HG02763 (cell line): ENCODE measurements around the gene FAM81A.
"Not testable (repeated sequence)": the region's sequence is repeated elsewhere in the genome, so short reads cannot be mapped to it uniquely, and the experiment has no call there.

ENCODE experiments used
- ATAC-seq: cut with Tn5 transposase; IDR thresholded peaks from one replicate; pipeline ENCODE4 v1.9.1; 2021; ENCODE audit warnings: mild to moderate bottlenecking, moderate library complexity; ENCODE audit not compliant: unreplicated experiment

The FAM81A gene

DNA sequence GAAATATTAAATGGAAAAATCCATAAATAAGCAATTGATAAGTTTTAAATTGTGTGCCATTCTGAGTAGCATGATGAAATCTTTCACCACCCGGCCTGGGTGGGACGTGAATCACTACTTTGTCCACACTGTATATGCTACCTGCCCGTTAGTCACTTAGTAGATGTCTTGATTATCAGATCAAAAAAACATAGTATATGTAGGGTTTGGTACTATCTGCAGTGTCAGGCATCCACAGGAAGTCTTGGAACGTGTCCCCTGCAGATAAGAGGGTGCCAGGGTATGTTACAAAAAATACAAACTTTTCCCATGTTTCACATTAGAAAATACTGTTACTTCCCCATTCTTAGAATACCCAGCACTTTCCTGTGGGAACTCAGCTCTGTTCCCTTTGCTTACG, 35.2 kb downstream of the FAM81A start:
- no peak for ATAC-seq

DNA sequence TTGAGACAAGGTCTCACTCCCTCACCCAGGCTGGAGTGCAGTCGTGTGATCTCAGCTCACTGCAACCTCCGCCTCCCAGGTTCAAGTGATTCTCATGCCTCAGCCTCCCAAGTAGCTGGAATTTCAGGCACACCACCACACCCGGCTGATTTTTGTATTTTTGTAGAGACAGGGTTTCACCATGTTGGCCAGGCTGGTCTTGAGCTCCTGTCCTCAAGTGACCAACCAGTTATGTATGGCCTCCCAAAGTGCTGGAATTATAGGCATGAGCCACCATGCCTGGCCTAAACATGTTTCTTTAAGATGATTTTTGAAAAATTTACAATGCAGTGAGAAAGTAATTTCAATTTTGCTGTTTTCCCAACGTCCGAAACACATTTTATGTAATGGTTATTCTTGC, 37.2 kb downstream of the FAM81A start:
- not testable (repeated sequence) for ATAC-seq

DNA sequence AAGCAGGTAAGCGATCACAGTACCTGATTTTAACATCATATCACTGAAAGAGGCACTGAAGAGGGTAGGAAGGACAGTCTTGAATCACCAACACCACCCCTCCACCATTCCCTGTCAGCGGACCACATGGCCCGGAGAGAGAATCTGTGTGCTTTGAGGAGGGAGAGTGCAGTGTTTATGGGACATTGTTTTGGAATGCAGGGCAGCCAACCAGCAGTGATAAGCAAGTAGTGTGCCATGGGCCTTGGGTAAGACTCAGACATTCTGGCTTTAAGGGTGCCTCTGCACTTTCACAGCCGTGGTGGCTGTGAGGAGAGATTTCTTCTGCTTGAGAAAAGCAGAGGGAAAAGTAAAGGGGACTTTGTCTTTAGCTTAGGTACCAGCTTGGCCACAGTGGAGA, 46.4 kb downstream of the FAM81A start:
- no peak for ATAC-seq

DNA sequence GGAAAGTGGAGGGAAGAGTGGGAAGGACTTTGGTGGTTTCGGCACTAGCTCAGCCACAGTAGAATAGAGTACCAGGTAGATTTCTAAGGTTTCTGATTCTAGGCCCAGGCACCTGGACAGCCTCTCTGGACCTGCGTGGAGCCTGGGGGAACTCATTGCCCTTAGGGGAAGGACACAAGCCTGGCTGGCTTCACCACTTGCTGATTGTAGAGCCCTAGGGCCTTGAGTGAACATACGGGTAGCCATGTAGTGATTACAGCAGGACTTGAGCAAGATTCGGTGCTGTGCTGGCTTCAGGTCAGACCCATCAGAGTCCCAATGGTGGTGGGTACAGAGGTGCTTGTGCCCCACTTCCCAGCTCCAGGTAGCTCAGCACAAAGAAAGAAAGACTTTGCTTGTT, 47.0 kb downstream of the FAM81A start:
- no peak for ATAC-seq

DNA sequence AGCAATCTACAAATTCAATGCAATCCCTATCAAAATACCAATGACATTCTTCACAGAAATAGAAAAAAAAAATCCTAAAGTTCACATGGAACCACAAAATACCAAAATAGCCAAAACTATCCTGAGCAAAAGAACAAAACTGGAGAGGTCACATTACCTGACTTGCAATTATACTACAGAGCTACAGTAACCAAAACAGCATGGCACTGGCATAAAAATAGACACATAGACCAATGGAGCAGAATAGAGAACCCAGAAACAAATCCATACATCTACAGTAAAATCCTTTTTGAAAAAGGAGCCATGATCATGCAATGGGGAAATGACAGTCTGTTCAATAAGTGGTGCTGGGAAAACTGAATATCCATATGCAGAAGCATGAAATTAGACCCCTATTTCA, 51.5 kb downstream of the FAM81A start:
- ATAC-seq: not testable (repeated sequence)

DNA sequence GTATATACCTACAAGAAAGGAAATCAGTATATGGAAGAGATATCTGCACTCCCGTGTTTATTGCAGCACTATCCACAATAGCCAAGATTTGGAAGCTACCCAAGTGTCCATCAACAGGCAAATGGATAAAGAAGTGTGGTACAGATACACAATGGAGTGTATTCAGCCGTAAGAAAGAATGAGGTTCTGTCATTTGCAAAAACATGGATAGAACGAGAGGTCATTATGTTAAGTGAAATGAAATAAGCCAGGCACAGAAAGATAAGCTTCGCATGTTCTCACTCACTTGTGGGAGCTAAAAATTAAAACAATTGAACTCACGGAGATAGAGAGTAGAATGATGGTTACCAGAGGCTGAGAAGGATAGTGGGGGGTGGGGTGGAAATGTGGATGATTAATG, 53.1 kb downstream of the FAM81A start:
- ATAC-seq: no peak

DNA sequence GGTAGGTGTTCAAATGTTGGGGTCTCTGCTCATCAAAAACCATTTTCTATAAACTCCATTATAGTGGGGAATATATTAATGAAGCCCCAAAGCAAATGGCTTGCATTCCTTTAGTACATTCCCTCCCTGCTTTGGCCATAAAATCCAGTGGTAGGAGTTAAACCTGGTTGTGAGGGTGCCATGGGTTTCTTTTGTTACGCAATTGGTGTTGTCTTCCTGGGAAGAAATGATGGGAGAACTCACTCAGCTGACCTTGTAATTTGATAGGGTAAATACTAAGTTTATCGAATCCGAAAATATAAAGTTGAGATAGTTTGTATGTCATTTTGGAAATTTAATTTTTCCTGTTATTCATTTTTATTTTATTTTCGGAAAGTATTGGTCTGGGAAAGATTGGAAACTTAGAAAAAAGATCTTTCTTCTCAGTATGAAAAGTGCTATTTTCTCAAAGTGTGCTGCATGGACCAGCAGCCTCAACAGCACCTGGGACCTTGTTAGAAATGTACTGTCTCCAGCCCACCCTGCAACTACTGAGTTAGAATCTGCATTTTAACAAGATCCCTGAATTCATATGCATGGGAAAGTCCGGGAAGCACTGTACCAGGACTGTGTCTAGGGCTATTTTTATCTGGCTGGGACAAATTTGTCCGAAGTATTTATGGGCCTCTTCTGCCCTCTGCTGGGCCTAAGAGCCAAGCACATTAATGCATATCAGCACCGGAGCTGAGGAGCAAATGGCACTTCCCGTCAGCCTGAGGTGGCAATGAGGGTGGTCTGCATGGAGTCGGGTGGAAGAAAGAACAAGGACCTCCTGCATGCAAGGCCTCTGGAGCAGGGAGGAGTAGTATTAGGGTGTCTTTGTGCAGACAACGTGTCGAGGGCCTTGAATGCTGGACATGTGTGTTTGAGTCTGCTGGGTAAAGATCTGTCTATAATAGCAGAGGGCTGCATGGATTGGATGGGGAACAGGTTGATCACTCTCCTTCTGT, 54.7 kb downstream of the FAM81A start:
- no peak for ATAC-seq

DNA sequence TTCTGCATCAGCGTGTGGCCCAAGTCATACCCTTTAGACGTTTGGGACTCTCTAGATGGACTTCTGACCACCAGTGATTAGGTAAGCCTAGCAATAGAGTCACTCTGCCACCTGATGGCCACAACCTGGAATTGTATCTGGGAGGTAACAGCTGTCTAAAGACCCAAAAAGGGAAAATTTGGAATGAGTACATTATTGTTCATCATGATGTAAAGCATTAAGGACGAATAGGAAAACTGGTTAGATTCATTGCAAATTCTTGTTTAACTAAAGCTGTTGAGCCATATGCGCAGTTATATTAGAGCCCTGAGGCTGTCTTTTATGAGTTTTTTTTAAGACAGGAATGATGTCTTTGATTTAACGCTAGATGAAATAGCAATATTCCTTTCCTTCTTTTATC, 63.6 kb downstream of the FAM81A start:
- ATAC-seq: no peak

DNA sequence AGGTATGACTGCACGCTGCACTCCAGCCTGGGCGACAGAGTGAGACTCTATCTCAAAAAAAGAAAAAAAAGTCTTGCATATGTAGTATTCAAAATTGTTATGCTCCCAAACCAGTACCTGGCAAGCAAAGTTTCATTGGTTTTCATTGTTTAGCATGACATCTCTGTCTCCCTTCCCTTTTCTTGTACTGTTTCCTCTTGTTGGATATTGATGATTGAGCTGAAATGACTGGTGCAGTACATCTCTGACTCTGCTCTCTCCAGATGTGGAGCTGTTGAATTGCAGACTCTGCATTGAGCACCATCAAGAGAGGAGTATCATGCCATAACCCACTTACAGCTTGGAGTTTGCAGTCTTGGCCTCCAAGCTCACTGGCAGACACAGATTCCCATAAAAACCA, 77.2 kb downstream of the FAM81A start:
- ATAC-seq: no peak

DNA sequence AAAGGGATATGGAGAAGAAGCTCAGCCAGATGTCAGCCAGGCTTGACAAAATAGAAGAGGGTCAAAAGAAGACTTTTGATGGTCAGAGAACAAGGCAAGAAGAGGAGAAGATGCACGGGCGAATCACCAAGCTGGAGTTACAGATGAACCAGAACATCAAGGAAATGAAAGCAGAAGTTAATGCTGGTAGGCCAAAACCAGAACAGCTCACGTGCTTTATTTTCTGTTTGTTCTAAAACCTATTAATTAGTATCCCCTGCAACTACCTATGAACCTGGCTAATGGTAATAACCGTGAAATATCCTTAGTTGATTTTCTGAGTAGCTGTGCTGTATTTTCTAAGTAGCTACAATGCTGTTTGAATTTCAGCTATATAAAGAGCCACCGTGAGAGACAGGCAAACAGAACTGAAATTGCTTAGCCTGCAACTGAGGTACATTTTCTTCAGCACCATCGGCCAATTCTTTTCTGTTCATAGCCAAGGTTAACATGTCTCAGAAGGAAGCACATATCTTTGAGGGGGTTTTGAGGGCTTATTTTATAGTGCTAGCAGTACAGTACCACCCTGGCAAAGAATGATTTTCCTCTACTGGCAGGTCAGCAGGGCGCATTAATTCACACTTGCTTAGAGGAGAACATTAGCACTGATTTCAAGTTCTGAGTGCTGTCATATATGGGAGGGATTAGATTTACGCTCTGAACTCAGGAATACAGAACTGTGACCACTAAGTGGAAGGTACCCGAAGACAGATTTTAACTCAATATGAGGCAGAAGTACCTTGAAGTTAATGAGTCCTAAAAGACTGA, 78.9 kb downstream of the FAM81A start:
- no peak for ATAC-seq

DNA sequence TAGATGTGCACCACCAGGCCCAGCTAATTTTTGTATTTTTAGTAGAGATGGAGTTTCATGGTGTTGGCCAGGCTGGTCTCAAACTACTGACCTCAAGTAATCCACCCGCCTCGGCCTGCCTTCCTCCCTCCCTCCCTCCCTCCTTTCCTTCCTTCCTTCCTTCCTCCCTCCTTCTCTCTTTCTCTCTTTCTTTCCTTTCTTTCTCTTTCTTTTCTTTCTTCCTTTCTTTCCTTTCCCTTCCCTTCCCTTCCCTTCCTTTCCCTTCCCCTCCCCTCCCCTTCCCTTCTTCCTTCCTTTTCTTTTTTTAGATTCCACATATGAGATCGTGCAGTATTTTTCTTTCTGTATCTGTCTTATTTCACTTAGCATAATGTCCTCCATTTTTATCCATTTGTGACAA, 81.3 kb downstream of the FAM81A start:
- no peak for ATAC-seq

DNA sequence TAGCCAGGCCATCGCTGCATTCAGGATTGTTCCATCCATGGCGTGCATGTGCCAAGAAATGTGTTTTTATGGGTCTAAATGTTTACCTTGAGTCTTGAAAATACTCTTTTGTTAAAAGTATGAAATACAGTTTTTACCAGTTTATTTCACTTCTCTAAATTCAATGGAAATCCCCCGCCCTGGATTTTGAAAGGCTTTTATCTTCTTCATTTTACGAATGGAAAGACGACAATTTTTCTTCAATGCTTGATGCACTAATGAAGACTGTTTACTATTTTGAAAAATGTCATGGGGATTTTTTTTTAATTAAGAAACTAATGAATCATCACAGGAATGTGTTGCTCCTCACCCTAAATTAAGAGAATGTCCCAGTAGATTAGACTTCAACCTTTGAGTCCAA, 83.5 kb downstream of the FAM81A start:
- no peak for ATAC-seq

DNA sequence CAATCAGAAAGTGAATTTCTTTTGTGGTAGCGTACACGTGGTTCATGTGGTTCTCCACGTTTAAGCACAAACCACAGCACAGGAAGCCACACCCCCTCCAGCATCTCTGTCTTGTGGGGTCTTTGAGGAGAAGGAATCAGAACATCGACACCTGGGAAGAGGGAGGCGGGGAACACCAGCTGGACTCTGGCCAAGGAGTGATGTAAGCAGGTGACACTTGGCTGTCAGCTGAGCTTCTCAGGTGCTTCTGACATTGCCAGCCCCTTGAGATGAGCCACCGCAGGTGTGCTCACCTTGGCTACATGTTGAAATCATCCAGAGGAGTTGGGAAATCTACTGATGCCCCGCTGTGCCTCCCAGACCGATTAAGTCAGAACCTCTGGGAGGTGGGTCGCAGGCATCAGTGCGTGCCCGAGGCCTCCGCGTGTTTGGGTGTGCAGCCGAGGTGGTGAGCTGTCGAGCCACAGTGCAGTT, 85.0 kb downstream of the FAM81A start:
- no peak for ATAC-seq

DNA sequence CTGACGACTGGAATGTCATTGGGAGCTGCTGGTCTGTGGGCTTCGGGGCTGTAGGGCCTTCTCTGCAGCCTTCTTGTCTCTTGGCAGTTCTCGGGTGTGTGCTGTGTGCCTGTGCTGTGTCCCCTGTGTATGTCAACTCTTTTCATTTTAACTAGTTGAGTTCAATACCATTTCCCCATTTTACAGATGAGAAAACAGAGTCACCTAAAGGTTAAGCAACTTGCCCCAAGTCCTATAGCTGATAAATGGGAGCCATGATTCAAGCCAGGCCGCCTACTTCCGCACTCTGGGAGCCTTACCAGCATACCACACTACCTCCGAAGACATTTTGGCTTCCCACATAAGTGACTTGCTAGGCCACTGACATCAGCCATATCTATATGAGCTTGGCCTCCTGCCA, 85.7 kb downstream of the FAM81A start:
- ATAC-seq: no peak

DNA sequence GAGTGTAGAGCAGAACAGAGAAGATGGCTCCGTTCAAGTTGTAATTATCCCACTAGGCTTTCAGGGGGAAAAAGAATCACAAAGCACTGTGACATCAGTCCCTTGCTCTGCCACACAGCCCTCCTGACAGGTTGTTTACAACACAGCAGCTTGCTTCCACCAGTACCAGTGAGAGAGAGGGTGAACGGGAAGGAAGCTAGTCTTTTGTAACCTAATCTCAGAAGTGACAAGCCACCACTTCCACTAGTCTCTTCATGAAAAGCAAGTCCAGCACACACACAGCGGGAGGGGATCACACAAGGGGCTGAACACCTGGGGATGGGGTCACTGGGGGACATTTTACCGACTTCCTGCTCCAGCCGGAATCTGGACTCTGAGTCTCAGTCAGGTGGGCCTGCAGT, 86.3 kb downstream of the FAM81A start:
- no peak for ATAC-seq

DNA sequence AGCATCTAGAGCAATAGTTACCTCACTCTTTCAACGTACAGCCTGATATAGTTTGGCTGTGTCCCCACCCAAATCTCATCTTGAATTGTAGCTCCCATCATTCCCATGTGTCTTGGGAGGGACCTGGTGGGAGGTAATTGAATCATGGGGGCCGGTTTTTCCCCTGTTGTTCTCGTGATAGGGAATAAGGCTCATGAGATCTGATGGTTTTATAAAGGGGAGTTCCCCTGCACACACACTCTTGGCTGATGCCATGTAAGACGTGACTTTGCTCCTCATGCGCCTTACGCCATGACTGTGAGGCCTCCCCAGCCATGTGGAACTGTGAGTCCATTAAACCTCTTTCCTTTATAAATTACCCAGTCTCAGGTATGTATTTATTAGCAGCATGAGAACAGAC, 88.5 kb downstream of the FAM81A start:
- not testable (repeated sequence) for ATAC-seq

DNA sequence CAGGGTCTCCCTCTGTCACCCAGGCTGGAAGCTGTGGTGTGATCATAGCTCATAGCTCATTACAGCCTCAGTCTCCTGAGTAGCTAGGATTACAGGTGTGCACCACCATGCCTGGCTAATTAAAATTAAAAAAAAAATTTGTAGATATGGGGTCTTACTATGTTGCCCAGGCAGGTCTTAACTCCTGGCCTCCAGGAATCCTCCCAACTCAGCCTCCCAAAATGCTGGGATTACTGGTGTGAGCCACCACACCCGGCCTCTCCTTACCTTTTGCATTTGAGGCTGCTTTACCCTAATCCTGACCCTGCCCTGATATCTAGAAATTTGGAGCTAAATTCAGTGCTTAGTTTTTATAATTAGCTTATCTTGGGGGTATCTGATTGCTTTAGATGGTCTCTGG, 90.4 kb downstream of the FAM81A start:
- no peak for ATAC-seq

DNA sequence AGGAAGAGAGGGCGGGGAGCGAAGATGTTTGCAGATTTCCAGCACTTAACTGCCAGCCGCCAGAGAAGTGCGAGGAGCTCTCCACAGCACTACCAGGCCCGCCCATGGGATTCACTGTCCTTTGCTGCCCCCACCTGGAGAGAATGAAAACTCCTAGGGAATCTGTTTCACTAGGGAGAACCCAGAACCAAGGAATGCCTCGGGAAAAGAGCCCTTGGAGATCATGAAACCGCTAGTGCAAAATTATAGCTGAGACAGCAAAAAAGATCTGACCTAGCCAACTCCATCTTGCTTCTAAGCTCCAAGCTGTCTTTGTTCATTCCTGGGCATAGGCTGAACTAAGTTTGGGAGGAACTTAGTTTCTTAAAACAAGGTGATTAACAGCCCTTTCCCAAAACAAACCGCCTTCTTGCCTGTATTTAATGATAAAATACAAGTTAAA, 91.0 kb downstream of the FAM81A start:
- ATAC-seq: no peak

DNA sequence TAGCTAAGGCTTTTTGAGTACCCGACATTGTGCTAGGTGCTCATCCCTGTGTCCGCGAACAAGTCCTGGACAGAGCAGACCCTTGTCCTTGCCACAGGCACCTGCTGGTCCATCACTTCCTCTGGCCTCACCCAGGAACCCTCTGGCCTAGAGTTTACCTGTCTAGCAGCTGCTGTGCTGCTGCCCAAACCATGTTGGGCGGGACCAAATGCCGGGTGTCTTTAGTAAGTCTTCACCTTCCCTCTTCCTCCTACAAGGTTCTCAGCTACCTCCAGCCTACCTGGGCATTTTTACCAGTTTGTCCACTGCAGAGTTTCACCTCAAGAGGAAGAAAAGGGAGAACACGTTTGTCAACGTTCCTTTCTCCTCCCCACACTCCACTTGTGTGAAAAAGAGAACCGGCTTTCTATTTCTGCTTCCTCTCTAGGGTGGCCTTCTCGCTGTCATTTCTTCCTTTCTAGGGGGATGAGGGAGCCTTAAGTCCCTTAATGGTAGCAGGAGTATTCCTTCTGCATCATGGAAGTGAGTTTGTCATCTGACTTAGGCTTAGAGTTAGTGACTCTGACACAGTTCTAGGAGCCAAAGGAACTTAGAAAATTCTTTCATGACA, 93.2 kb downstream of the FAM81A start:
- no peak for ATAC-seq

DNA sequence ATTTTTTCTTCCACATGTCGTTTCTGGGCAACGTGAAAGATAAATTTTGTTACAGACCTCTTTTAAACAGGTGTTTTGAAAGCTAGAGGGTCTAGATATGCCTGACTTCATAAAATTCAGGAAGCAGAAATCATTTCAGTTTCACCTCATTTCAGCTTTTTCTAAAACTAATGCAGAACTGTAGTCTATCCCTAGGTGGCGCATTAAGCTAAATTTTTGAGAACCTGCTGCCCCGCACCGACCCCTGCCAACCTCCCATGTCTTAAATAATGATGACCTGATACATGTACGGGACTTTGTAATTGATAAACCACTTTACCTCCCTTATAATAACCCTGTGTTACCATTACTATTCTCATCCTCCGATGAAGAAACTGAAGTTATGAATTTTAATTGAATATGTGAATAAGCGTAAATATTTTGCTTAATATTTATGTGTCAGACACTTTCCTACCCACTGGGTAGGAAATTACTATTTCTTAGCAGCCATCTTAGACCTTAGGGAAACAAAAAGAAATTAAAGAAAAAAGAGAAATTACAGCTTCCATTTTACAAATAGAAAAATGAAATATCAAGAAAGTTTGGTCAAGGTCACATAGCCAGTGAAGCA, 94.9 kb downstream of the FAM81A start:
- no peak for ATAC-seq

DNA sequence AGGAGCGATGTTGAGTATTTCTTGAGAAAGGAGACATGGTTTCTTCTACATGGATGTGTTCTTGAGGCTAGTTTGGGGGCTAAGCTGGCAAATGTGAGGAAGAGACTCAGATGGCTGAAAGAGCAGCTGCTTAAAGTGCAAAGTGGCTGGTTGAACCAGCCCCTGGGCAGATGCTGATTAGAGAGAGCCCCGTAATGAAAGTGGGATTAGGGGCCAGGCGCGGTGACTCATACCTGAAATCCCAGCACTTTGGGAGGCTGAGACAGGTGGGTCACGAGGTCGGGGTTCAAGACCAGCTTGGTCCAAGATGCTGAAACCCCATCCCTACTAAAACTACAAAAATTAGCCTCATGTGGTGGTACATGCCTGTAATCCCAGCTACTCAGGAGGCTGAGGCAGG, 98.6 kb downstream of the FAM81A start:
- ATAC-seq: no peak
